DND-41 (cell line): Measurements from ENCODE around the gene C3orf85.
"Not testable (repeated sequence)": the region's sequence is repeated elsewhere in the genome, so short reads cannot be mapped to it uniquely, and the experiment has no call there.

Source experiments
- ATAC-seq: fragments of 200-7000 bp; cut with Tn5 transposase; 3 replicates; pipeline ENCODE4 v1.9.1; 2021; ENCODE audit warnings: low read depth; ENCODE audit not compliant: insufficient read depth
- DNase-seq: peaks from one replicate; pipeline ENCODE4 v3.0.0-alpha.2; 2020
- H2AFZ ChIP-seq: 2 replicates; pipeline ENCODE4 v1.6.0; 2012; ENCODE audit warnings: low read depth, low read length
- H3K27ac ChIP-seq: 2 replicates; pipeline ENCODE4 v1.5.1; 2012; ENCODE audit warnings: low read length, inconsistent platforms
- H3K27me3 ChIP-seq: fragments of 200-600 bp; sonication (generic); 2 replicates; pipeline ENCODE4 v1.6.0; 2012; ENCODE audit warnings: low read length, mild to moderate bottlenecking, inconsistent platforms; ENCODE audit not compliant: insufficient read depth, poor library complexity
- H3K36me3 ChIP-seq: 2 replicates; pipeline ENCODE4 v1.5.1; 2012; ENCODE audit warnings: low read length, inconsistent platforms; ENCODE audit not compliant: insufficient read depth
- H3K4me1 ChIP-seq: 2 replicates; pipeline ENCODE4 v1.5.1; 2012; ENCODE audit warnings: mild to moderate bottlenecking, low read length; ENCODE audit not compliant: insufficient read depth
- H3K4me2 ChIP-seq: 2 replicates; pipeline ENCODE4 v1.6.0; 2012; ENCODE audit warnings: mild to moderate bottlenecking, moderate library complexity, low read length, inconsistent platforms; ENCODE audit not compliant: insufficient read depth
- H3K4me3 ChIP-seq, 2 experiments: fragments of 200-600 bp in 1 of 2; shearing (Covaris generic) in 1 of 2; 2 replicates each; pipeline ENCODE4 v1.5.1; 2012 to 2016; ENCODE audit warnings: inconsistent platforms in 2 of 2, low read length in 2 of 2, mild to moderate bottlenecking in 2 of 2, low read depth in 1 of 2, moderate library complexity in 1 of 2
- H3K79me2 ChIP-seq: 2 replicates; pipeline ENCODE4 v1.6.0; 2012; ENCODE audit warnings: low read length, inconsistent platforms; ENCODE audit not compliant: insufficient read depth
- H3K9ac ChIP-seq: 2 replicates; pipeline ENCODE4 v1.6.0; 2012; ENCODE audit warnings: low read depth, mild to moderate bottlenecking, inconsistent platforms, low read length, moderate library complexity
- H3K9me3 ChIP-seq: 2 replicates; pipeline ENCODE4 v1.5.1; 2012; ENCODE audit warnings: low read length, moderate library complexity, mild to moderate bottlenecking, inconsistent platforms; ENCODE audit not compliant: insufficient read depth, severe bottlenecking
- H4K20me1 ChIP-seq: 2 replicates; pipeline ENCODE4 v1.6.0; 2012; ENCODE audit warnings: low read length; ENCODE audit not compliant: insufficient read depth
- CTCF ChIP-seq: IDR thresholded peaks from 2 replicates; pipeline ENCODE4 v1.5.1; 2012; ENCODE audit warnings: borderline replicate concordance, low read length, moderate library complexity, mild to moderate bottlenecking; ENCODE audit not compliant: poor library complexity, severe bottlenecking; ENCODE audit errors: extremely low read depth
- EZH2 ChIP-seq: IDR thresholded peaks from 3 replicates; pipeline ENCODE4 v1.6.1; 2012; ENCODE audit warnings: borderline replicate concordance, low read depth, mild to moderate bottlenecking, moderate library complexity, low read length, inconsistent platforms; ENCODE audit not compliant: severe bottlenecking

Gene C3orf85

DNA sequence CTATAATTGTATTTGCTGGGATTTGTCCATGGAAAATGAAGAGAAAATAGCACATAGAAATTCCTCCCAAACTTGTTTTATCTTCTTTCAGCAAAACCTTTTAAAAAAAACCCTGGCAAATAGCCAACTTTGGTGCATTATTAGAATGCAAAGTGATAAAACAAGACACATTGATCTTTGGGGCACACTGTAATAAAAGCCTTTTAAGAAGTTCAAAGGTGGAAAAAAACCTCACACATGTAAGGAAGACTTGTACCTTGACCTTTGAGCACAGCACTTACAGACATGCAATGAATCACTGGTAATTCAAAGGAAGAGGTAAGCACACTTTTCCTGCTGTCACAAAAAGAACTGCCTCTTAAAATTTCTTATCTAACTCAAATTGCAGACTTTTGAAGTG, 10.6 kb upstream of the C3orf85 start:
- H3K9me3 ChIP-seq: no peaks in the 10 kb centered on the region
- no peaks in the 10 kb centered on the region for H3K27me3 ChIP-seq
- ATAC-seq (no peak), DNase-seq (no peak)
- H3K79me2 ChIP-seq: no peaks in the 10 kb centered on the region
- H2AFZ ChIP-seq: no peak overlapping the region
- H3K9ac ChIP-seq: no peak overlapping the region
- H3K4me1 ChIP-seq: no peaks in the 10 kb centered on the region
- H4K20me1 ChIP-seq: no peaks in the 10 kb centered on the region
- H3K4me2 ChIP-seq: no peak overlapping the region
- no peaks in the 10 kb centered on the region for H3K36me3 ChIP-seq
- H3K27ac ChIP-seq: no peak overlapping the region
- H3K4me3 ChIP-seq: no peak overlapping the region
- TF ChIP-seq CTCF: no peak
- no peak for TF ChIP-seq EZH2

GRCh38 chr3:109127553-109127952, 9.0 kb upstream of the C3orf85 start:
- H3K9me3 ChIP-seq: no peaks in the 10 kb centered on the region
- H3K27ac ChIP-seq: no peak overlapping the region
- TF ChIP-seq CTCF: no peak
- no peak for TF ChIP-seq EZH2
- no peaks in the 10 kb centered on the region for H3K79me2 ChIP-seq
- no peaks in the 10 kb centered on the region for H3K27me3 ChIP-seq
- no peak overlapping the region for H3K4me2 ChIP-seq
- H3K9ac ChIP-seq: no peak overlapping the region
- H2AFZ ChIP-seq: no peak overlapping the region
- no peaks in the 10 kb centered on the region for H4K20me1 ChIP-seq
- no peaks in the 10 kb centered on the region for H3K36me3 ChIP-seq
- H3K4me1 ChIP-seq: no peaks in the 10 kb centered on the region
- H3K4me3 ChIP-seq: no peak overlapping the region
- DNase-seq: no peak
- no peak for ATAC-seq

GRCh38 chr3:109131276-109131675, 5.2 kb upstream of the C3orf85 start:
- no peaks in the 10 kb centered on the region for H3K27me3 ChIP-seq
- no peaks in the 10 kb centered on the region for H4K20me1 ChIP-seq
- no peak overlapping the region for H2AFZ ChIP-seq
- H3K4me2 ChIP-seq: no peak overlapping the region
- H3K4me1 ChIP-seq: no peaks in the 10 kb centered on the region
- H3K27ac ChIP-seq: no peak overlapping the region
- no peak overlapping the region for H3K9ac ChIP-seq
- no peak for ATAC-seq
- H3K4me3 ChIP-seq: no peak overlapping the region
- H3K36me3 ChIP-seq: no peaks in the 10 kb centered on the region
- H3K9me3 ChIP-seq: no peaks in the 10 kb centered on the region
- no peak for DNase-seq
- H3K79me2 ChIP-seq: no peaks in the 10 kb centered on the region
- no peak for TF ChIP-seq EZH2
- TF ChIP-seq CTCF: no peak

- DNase-seq (no peak), ATAC-seq (no peak)
- TF ChIP-seq CTCF: no peak
- TF ChIP-seq EZH2: no peak
- H3K79me2 ChIP-seq: no peaks in the 10 kb centered on the region
- H3K4me3 ChIP-seq: no peak overlapping the region
- no peaks in the 10 kb centered on the region for H4K20me1 ChIP-seq
- no peaks in the 10 kb centered on the region for H3K36me3 ChIP-seq
- no peak overlapping the region for H3K27ac ChIP-seq
- H3K9ac ChIP-seq: no peak overlapping the region
- no peak overlapping the region for H3K4me2 ChIP-seq
- H2AFZ ChIP-seq: no peak overlapping the region
- no peaks in the 10 kb centered on the region for H3K9me3 ChIP-seq
- no peaks in the 10 kb centered on the region for H3K27me3 ChIP-seq
- no peaks in the 10 kb centered on the region for H3K4me1 ChIP-seq
Measured at GRCh38 chr3:109132801-109133473, 3.6 kb upstream of the C3orf85 start.

GRCh38 chr3:109133474-109133816, 3.1 kb upstream of the C3orf85 start:
- H3K4me2 ChIP-seq, H3K79me2 ChIP-seq, H3K27me3 ChIP-seq, H2AFZ ChIP-seq, H3K9ac ChIP-seq, H3K9me3 ChIP-seq, ATAC-seq, H4K20me1 ChIP-seq, H3K27ac ChIP-seq, H3K4me1 ChIP-seq, H3K36me3 ChIP-seq, H3K4me3 ChIP-seq, DNase-seq: not testable (repeated sequence)
